Nephron (organoid): Measurements from ENCODE around the gene PEX11A.

ENCODE experiments used
- H3K27ac Mint-ChIP-seq, 3 experiments: 2 replicates each; pipeline ENCODE4 v1.8.0; 2020; ENCODE audit warnings: mixed read lengths in 3 of 3, mild to moderate bottlenecking in 2 of 3, moderate library complexity in 1 of 3
- H3K27me3 Mint-ChIP-seq: 2 replicates; pipeline ENCODE4 v1.8.0; 2021; ENCODE audit warnings: low read depth, mild to moderate bottlenecking, moderate library complexity, mixed read lengths
- H3K36me3 Mint-ChIP-seq: 2 replicates; pipeline ENCODE4 v1.8.0; 2020; ENCODE audit warnings: low read depth, mixed read lengths
- H3K4me1 Mint-ChIP-seq: 2 replicates; pipeline ENCODE4 v1.8.0; 2020; ENCODE audit warnings: mixed read lengths
- H3K4me3 Mint-ChIP-seq, 3 experiments: 2 replicates each; pipeline ENCODE4 v1.8.0; 2020; ENCODE audit warnings: mild to moderate bottlenecking in 3 of 3, mixed read lengths in 3 of 3, moderate library complexity in 2 of 3
- H3K9me3 Mint-ChIP-seq: 2 replicates; pipeline ENCODE4 v1.8.0; 2020; ENCODE audit warnings: mixed read lengths
- TF ChIP-seq, protein P1 (sequence below), 3 experiments: fragments of 200-600 bp; sonication (generic); IDR thresholded peaks; one replicate each; pipeline ENCODE4 v1.5.0; 2021; ENCODE audit warnings: antibody characterized with exemption in 3 of 3; ENCODE audit not compliant: unreplicated experiment in 3 of 3

The PEX11A gene

DNA sequence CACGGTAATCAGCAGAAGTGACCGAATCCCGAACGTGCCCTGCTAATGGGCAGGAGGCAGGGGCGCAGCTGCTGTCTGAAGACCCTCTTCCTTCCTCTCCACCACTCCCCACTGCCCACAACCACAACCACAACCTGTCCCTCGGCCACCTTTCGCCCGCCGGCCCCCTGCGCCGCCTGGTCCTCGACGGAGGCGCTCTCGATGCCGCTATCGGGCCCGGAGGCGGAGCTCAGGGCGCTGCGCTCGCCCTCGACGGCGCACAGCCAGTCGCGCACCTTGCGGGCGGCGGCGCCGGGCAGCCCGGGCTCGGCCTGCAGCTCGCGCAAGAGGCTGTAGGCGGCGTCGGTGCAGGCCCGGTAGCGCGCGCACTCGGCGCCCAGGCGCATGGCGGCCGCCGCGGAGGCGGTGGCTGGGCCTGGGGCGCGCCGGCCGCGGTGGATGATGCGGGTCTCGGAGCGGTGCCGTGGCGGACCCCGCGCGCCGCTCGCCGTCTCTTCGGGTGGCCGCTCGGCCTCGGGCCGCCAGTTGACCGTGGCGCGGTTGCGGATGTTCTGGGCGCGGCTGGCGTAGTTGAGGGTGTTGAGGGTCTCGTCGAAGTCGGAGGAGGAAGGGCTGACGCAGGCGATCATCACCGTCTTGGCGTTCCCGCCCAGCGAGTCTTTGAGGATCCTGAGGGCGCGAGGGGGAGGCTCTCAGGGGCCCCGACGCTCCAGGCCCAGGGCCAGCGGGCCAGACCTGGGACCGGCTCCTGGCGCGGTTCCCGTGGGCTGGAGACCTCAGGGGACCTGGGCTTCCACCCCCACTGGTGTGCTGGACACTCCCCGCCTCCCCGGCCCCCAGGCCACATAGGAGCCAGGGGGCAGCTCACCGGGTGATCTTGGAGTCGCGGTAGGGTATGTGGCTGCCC, 42.2 kb downstream of the PEX11A start:
- TF ChIP-seq, protein P1, sequence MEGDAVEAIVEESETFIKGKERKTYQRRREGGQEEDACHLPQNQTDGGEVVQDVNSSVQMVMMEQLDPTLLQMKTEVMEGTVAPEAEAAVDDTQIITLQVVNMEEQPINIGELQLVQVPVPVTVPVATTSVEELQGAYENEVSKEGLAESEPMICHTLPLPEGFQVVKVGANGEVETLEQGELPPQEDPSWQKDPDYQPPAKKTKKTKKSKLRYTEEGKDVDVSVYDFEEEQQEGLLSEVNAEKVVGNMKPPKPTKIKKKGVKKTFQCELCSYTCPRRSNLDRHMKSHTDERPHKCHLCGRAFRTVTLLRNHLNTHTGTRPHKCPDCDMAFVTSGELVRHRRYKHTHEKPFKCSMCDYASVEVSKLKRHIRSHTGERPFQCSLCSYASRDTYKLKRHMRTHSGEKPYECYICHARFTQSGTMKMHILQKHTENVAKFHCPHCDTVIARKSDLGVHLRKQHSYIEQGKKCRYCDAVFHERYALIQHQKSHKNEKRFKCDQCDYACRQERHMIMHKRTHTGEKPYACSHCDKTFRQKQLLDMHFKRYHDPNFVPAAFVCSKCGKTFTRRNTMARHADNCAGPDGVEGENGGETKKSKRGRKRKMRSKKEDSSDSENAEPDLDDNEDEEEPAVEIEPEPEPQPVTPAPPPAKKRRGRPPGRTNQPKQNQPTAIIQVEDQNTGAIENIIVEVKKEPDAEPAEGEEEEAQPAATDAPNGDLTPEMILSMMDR (IDR thresholded peaks at IDR 0.05; ENCODE audit: unreplicated experiment in 3 of 3) = no peak
- no peak overlapping the region for H3K4me3 Mint-ChIP-seq
- no peaks in the 10 kb centered on the region for H3K9me3 Mint-ChIP-seq
- no peaks in the 10 kb centered on the region for H3K27me3 Mint-ChIP-seq
- peaks cover 4% of the 10 kb centered on the region for H3K4me1 Mint-ChIP-seq
- H3K27ac Mint-ChIP-seq = no peak overlapping the region
- H3K36me3 Mint-ChIP-seq = peaks cover 37% of the 10 kb centered on the region

DNA sequence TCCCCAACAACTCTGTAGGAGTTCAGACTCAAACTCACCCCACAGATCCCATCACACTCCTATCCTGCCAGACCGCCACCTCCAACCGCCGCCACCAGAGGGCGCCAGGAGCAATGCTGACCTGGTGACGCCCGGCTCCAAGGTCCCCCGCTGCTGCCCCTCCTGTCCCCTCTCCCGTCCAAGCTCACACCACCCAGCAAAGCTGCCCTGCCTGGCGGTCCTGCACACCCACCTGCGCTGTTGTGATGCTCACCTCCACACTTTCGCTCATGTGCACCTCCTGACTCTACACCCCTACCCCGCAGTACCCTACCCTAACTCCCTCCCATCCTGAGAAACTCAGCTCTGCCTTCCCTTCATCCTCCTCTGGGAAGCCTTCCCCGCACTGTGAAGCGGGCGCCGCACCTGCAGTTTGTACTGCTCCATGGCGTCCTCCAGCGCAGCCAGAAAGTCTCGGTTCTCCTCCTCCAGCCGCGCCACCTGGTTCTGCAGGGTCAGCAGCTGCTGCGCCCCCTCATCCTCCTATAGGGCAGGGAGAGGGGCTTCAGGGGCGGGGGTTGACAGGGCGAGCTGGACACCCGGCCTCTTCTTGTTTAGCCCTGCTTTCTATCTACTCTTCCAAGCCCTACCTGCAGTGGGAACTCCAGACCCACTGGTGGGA, 43.2 kb downstream of the PEX11A start:
- Mint-ChIP-seq H3K27me3 (no peaks in the 10 kb centered on the region), H3K36me3 (peaks cover 46% of the 10 kb centered on the region), H3K9me3 (no peaks in the 10 kb centered on the region), H3K27ac (no peak overlapping the region), H3K4me3 (no peak overlapping the region), H3K4me1 (no peaks in the 10 kb centered on the region)
- TF ChIP-seq, protein P1 (IDR thresholded peaks at IDR 0.05; ENCODE audit: unreplicated experiment in 3 of 3) = peak; percentile 75 to 84 (median 77)

DNA sequence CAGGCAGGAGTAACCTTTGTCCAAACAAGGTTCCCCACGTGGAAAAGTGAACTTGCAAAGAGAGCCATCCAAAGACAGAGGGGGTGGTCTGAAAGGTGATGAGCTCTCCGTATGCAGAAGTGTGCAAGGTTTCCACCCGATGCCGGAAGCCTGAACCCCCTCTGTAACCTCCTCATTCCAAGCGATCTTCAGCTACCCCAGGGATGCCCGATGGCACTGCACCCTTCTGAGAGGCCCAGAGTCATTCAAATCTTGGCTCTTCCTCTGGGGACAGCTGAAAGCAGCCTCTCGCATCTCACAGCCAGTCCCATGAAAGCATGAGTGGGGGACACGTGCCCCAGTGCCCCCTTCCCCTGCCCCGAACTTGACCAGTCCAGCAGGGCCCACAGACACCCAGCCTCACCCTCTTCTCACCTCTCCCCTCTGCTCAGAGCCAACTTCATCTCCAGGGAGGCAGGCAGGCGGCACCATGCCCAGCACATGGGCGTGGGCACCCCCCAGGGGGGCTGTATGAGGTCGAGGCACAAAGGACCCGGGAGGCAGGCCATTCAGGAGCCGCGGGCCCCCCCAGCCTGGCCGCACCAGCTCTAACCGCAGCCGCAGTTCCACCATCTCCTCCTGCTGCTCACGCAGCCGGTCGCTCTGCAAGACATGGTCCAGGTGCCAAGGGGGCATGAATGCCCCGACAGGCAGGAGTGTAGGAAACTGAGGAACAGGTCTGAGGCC, 44.0 kb downstream of the PEX11A start:
- Mint-ChIP-seq H3K4me3 (no peak overlapping the region), H3K9me3 (no peaks in the 10 kb centered on the region), H3K27me3 (no peaks in the 10 kb centered on the region), H3K4me1 (no peaks in the 10 kb centered on the region), H3K27ac (no peak overlapping the region), H3K36me3 (peaks cover 46% of the 10 kb centered on the region)
- TF ChIP-seq, protein P1 (IDR thresholded peaks at IDR 0.05; ENCODE audit: unreplicated experiment in 3 of 3) = no peak

DNA sequence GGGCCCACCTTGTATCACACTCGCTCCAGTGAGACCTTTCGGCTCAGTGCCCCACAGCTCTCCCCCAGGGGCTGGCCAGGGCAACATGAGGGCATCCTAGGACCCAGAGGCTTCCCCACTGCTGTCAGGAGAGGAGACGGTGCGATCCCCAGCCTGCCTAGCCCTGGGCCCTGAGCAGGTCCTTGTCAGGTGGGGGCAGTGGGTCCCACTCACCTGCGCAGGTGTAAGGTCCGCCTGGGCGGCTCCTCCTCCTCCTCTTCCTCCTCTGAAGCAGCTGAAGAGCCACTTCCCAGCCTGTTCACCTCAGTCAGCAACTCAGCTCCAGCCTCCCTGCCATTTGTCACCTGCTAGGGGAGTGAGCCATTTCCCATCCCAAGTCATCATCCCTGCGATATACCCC, 44.9 kb downstream of the PEX11A start:
- H3K4me1 Mint-ChIP-seq = no peaks in the 10 kb centered on the region
- H3K4me3 Mint-ChIP-seq = no peak overlapping the region
- no peaks in the 10 kb centered on the region for H3K9me3 Mint-ChIP-seq
- H3K27ac Mint-ChIP-seq = no peak overlapping the region
- H3K36me3 Mint-ChIP-seq = peaks cover 53% of the 10 kb centered on the region
- TF ChIP-seq, protein P1 (IDR thresholded peaks at IDR 0.05; ENCODE audit: unreplicated experiment in 3 of 3) = no peak
- H3K27me3 Mint-ChIP-seq = no peaks in the 10 kb centered on the region

DNA sequence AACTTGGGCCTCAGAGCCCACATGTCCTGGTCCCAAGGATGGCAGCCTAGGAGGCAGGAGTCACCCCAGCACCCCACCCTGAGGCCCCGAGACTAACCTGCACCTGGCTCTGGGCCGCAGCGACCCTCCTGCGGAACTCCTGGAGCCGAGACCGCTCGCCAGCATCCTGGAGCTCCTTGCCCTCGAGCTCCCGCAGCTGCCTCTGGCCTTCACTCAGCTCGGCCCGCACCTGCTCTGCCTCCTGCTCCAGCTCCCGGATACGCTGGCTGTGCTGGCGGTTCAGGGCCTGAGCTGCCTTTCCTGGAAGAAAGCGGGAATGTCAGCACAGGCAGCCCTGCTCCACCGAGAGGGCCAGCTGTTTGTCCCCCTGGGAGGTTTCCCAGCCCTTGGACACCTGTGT, 48.4 kb downstream of the PEX11A start:
- no peak overlapping the region for H3K27ac Mint-ChIP-seq
- no peaks in the 10 kb centered on the region for H3K9me3 Mint-ChIP-seq
- H3K4me1 Mint-ChIP-seq = no peaks in the 10 kb centered on the region
- peaks cover 50% of the 10 kb centered on the region for H3K36me3 Mint-ChIP-seq
- TF ChIP-seq, protein P1 (IDR thresholded peaks at IDR 0.05; ENCODE audit: unreplicated experiment in 3 of 3) = no peak
- H3K4me3 Mint-ChIP-seq = no peak overlapping the region
- no peaks in the 10 kb centered on the region for H3K27me3 Mint-ChIP-seq
